HG02981 (cell line): Measurements from ENCODE around the gene AFMID.
"Not testable (repeated sequence)": the region's sequence is repeated elsewhere in the genome, so short reads cannot be mapped to it uniquely, and the experiment has no call there.

ENCODE experiments used
- ATAC-seq: cut with Tn5 transposase; IDR thresholded peaks from one replicate; pipeline ENCODE4 v1.9.1; 2021; ENCODE audit warnings: mild to moderate bottlenecking, moderate library complexity; ENCODE audit not compliant: unreplicated experiment

AFMID gene, protein sequence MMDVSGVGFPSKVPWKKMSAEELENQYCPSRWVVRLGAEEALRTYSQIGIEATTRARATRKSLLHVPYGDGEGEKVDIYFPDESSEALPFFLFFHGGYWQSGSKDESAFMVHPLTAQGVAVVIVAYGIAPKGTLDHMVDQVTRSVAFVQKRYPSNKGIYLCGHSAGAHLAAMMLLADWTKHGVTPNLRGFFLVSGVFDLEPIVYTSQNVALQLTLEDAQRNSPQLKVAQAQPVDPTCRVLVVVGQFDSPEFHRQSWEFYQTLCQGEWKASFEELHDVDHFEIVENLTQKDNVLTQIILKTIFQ

DNA sequence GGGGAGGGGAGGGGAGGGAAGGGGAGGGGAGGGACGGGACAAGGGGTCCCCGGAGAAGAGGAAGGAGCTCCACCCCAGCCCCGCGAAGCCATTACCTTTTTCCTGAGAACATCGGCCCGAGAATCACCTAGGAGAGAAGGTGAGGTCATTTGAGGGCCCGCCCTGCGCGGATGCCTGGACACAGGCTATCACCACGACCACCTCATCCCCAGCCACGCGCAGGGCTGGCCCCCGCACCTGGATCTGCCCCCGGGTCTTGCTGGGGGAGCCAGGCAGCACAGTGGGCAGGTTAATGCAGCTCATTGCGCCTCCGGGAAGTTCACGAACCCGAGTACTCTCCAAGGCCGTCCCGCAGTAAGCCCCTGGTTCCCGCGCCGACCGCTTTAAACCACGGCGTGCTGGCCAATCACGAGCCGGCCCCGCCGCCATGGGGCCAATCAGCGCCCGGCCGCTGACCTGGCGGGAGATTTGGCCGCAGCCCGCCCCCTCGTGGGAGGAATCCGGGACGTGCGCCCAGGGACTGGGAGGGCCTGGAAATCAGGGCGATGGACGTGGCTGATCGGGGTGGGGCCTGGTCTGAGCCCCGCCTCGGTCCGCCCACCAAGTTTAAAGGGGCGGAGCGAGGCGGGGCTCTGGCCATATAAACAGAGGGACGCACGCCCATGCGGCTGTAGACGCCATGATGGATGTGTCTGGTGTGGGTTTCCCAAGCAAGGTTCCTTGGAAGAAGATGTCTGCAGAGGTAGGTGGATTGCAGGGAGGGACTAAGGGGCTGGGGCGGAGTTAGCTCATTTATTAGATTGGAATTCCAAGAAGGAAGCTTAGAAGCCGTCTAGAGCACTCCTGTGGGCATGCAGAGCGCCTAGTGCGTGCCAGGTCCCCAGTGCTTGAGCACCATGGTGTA, at the start of gene AFMID, which contains the start of gene TK1:
AFMID (plus strand) TSS at position 671 of the 904 bp plus-strand sequence; CDS start at position 680, 9 bp downstream.
TK1 (minus strand) TSS at position 361 of the 904 bp plus-strand sequence; CDS start at position 303, 58 bp downstream.
- ATAC-seq, result peak; percentile 91

DNA sequence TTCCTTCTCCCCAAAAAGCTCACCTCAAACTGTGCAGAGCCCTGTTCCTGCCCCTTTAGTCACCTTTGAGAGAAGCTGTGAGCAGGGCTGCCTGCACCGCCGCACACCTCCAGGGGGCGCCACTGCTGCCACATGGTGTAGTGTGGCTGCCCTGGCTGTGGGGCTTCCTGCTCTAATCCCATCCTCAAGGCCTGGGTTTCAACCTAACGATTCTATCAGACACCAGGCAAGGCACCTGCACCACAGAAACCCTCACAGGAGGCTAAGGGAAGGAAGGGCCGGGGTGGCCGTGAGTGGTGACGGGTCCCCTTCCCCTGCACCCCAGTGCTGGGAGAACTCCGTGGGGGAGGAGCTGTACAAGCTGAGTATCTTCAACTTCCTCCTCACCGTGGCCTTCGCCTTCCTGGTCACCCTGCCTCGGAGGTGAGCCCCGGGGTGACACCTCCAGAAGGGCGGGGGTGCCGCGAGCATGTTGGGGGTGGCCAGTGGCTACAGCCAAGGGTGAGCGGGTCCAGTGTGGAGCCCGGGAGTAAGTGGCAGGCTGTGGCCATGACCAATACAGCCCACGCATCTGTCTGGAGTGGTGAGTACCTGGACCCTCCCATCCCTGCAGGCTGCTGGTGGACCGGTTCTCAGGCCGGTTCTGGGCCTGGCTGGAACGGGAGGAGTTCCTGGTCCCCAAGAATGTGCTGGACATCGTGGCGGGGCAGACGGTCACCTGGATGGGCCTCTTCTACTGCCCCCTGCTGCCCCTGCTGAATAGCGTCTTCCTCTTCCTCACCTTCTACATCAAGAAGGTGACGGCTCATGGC, 49.6 kb upstream of the AFMID start:
- no peak for ATAC-seq

DNA sequence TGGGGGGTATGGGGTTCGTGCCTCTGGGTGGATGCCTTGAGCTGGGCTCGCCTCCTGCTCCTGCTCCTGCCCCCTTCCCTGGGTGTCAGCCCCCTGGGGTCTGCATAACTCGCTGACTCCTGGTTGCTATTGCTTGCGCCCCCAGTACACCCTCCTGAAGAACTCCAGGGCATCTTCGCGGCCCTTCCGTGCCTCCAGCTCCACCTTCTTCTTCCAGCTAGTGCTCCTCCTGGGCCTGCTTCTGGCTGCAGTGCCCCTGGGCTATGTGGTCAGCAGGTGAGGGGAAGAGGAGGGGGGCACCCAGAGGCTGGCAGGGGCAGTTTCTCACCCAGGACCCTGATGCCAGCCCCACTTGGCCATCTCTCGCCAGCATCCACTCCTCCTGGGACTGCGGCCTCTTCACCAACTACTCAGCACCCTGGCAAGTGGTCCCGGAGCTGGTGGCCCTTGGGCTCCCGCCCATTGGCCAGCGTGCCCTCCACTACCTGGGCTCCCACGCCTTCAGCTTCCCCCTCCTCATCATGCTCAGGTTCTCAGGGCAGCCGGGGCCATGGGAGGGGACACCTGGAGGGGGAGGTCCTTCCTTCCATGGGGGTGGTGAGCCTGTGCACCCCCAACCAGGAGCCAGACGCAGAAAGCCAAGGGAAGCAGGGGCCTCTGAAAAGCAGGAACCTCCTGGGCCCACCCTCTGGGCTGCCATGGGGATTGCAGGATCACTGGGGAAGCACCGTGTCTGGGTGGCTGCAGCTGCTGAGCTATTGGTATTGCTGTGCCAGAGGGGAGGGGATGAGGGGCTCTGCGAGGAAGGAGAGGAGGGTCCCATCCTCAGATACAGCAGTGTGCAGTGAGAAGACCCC, 48.7 kb upstream of the AFMID start:
- ATAC-seq, result no peak

- not testable (repeated sequence) for ATAC-seq
These were observed 47.3 kb upstream of the AFMID start for GRCh38 chr17:78139861-78140168.

DNA sequence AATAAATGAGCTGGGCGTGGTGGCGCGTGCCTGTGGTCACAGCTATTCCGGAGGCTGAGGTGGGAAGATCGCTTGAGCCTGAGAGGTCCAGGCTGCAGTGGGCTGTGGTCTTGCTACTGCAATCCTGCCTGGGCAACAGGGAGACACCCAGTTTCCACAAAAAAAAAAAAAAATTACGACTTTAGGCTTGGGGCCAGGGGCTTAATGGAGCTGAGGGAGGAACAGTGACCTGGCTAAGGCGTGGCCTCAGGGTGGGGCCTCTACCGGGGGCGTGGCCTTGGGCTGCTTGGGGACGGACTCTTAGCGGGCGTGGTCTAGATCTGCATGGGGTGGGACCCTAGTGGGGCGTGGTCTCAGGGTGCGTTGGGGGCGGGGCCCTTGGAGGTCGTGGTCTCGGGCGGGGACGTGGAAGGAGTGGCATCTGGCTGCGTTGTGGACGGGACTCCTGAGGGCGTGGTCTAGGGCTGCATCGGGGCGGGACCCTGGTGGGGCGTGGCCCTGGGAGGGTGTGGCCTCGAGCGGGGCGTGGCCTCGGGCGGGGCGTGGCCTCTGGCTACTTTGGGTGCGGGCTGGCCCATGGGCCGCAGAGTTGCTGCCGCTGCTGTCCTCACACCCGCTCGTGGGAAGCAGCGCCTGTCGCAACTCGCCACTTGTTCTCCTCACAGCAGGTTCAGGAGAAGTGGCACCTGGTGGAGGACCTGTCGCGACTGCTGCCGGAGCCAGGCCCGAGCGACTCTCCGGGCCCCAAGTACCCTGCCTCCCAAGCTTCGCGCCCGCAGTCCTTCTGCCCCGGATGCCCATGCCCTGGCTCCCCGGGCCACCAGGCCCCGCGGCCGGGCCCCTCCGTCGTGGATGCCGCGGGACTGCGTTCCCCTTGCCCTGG, 46.8 kb upstream of the AFMID start:
- ATAC-seq, result peak; percentile 76

DNA sequence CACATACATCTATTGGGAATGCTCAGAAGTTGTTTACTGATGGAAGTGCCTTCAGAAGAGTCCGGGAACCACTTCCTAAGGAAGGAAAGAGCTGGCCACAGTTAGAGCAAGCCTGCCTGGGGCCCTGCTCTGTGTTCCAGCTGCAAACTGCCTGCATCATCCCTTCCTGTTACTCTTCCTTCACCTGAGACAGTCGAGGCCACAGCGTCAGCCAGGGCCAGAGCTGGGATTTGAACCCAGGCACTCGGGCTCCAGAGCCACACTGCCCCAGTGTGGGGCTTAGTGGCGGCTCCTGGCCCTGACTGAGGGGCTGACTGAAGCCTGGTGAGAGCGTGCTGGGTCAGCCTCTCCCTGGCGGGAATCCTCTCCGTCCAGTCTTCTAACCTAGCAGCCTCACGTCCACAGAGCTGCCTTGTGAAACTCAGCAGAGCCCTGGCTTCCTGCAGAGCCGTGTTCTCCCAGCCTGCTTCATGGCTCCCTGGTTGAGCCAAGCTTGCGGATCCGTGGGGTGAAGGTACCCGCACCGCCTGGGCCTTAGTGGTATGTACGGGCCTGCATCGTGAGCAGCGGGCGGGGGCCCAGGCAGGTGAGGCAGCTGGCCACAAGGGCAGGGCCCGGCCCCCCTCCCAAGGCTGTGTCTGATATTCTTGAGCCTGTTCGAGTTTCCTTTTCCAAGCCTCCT, 45.6 kb upstream of the AFMID start:
- ATAC-seq, result no peak

GRCh38 chr17:78142119-78142861, 44.9 kb upstream of the AFMID start:
- ATAC-seq, result no peak

DNA sequence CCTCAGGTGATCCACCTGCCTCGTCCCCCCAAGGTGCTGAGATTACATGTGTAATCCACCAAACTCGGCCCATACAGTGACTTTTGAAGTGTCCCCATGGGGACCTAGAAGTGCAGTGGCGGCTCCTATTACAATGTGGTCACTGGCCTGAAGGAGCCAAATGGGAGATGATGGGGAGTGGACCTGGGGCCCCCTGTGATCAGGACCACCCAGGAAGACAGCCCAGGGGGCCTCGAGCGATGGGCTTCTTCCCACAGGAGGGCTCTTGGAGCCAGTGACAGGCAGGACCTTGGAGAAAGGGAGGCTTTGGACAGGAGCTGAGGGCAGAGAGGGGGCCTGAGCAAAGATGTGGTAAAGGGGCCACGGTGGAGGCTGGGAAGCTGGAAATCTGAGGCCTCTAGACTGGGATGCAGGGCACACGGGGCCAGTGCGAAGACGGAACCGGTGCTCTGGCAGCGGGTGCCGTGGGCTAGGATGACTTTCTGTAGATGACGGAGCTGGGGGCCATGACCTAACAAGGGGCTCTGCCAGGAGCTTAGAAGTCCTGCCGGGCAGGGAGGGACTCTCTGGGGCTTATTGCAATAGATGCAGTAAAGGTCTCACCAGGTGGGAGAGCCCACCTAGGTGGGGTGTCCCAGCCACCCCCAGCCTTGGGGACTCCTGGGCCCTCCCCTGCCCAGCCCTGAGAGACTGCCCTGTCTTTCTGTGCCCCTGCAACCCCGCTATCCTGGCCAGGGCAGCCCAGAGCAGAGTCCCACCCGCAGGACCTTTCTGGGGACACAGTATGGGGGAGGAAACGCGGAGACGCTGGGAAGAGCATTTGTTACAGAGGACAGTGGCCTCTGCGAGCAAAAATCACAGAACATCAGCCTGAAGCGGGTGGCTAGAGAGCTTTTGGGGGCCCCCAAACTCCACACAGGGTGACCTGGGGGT, 43.7 kb upstream of the AFMID start:
- ATAC-seq, result no peak

- no peak for ATAC-seq
These were observed 42.9 kb upstream of the AFMID start for GRCh38 chr17:78144147-78144719.

GRCh38 chr17:78144736-78145641, 42.2 kb upstream of the AFMID start:
- no peak for ATAC-seq

DNA sequence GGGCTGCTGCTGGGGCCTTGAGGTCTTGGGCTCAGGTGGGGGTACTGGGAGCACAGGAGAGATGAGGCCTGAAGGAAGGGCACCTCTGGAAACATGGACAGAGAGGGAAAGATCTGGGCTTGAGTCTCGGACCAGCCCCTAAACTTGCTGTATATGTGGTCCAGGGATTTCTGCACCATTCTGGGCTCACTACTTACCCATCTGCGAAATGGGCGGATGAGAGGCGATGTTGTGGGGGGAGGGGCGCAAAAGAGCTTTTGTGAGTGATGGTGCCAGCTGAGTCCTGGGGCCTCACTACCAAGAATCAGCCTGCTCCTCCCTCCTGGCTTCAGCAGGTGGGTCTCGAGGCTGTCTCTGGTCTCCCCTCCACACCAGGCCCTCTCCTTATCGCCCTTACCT, 40.7 kb upstream of the AFMID start:
- no peak for ATAC-seq

GRCh38 chr17:78146881-78147280, 40.3 kb upstream of the AFMID start:
- no peak for ATAC-seq

DNA sequence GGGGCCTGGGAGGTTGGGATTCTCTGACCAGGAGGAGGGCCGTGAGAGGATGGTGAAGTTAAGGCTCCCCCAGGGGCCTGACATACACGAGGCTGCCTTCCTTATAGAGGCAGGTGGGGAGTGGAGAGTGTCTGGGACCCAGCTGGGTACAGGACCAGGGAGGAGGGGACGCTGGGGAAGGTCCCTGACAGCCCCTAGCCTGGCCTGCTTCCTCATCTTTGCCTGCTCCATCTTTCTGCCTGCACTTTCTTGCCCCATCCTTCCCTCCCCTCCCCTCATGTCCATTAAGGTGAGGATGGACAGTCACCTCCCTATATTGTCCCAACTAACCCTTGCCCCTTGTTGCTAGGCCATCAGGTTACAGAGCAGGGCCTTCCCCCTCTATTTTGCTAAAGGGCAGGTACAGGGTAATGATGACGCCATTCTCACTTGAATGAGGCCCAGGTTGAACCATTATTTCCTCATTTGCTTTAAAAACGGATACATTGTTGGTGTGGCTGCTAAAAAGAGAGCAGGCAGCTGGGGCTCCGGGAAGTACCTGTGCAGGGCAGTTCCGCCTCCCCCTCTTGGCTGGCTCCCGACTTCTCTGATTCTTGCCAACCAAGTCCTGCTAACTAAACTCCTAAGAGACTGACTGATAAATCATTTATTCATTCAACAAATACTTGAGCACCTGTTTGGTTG, 39.7 kb upstream of the AFMID start:
- ATAC-seq, result peak; percentile 36

DNA sequence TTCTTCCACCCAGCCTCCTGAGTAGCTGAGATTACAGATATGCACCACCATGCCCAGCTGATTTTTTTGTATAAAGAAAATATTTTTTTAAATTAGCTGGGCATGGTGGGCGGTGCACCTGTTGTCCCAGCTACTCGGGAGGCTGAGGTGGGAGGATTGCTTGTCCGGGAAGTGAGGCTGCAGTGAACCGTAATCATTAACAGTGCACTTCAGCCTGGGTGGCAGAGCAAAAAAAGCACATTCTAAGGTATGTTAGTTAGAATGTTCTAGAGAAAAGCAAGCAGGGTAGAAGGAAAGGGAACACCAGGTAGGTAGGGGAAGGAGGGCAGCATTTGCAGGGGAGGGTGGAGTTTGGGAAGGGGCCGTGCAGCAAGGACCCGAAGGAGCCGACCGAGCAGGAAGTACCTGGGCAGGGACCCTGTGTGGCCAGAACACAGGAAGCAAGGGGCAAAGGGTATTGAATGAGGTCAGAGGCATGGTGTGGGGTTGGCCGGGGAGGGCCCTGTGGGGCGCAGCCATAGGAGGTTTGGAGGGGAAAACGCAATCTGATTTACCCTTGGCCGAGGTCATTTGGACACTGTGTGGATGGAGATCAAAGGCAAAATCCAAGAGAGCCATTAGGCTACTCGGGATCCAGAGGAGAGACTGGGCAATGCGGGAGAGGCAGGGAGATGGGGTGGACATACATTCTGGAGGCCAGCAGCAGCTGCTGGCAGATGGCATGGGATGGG, 38.7 kb upstream of the AFMID start:
- ATAC-seq, result no peak
